OCI-LY1 (cell line): Measurements from ENCODE around the gene CHADL.

Source experiments
- H2AFZ ChIP-seq: fragments of 200-600 bp; sonication (generic), shearing (Covaris generic); 2 replicates; pipeline ENCODE4 v1.6.0; 2014; ENCODE audit warnings: antibody characterized with exemption, mild to moderate bottlenecking, low read length
- H3F3A ChIP-seq: fragments of 200-600 bp; sonication (generic), shearing (Covaris generic); 2 replicates; pipeline ENCODE4 v1.6.0; 2014; ENCODE audit warnings: mild to moderate bottlenecking, antibody characterized with exemption, low read length, moderate library complexity; ENCODE audit not compliant: insufficient read depth
- H3K27ac ChIP-seq: fragments of 200-600 bp; sonication (generic); 2 replicates; pipeline ENCODE4 v1.5.1; 2014; ENCODE audit warnings: low read length, mixed run types, mild to moderate bottlenecking, low read depth; ENCODE audit not compliant: poor library complexity, severe bottlenecking
- H3K27me3 ChIP-seq: fragments of 200-600 bp; sonication (generic); 2 replicates; pipeline ENCODE4 v1.6.0; 2014; ENCODE audit warnings: antibody characterized with exemption, mild to moderate bottlenecking, low read length, moderate library complexity; ENCODE audit not compliant: insufficient read depth
- H3K36me3 ChIP-seq: fragments of 200-600 bp; sonication (generic); 2 replicates; pipeline ENCODE4 v1.6.1; 2014; ENCODE audit warnings: mild to moderate bottlenecking, antibody characterized with exemption, low read length, moderate library complexity, mixed read lengths; ENCODE audit not compliant: insufficient read depth
- H3K4me1 ChIP-seq: fragments of 200-600 bp; sonication (generic); 2 replicates; pipeline ENCODE4 v1.5.1; 2014; ENCODE audit warnings: mild to moderate bottlenecking, low read length, moderate library complexity; ENCODE audit not compliant: insufficient read depth, severe bottlenecking
- H3K4me2 ChIP-seq: fragments of 200-600 bp; sonication (generic), shearing (Covaris generic); 2 replicates; pipeline ENCODE4 v1.6.1; 2014; ENCODE audit warnings: low read length
- H3K4me3 ChIP-seq: fragments of 200-600 bp; sonication (generic); 2 replicates; pipeline ENCODE4 v1.5.1; 2014; ENCODE audit warnings: low read length, low read depth, mild to moderate bottlenecking, mixed read lengths; ENCODE audit not compliant: poor library complexity, severe bottlenecking
- H3K79me2 ChIP-seq: fragments of 200-600 bp; shearing (Covaris generic); 2 replicates; pipeline ENCODE4 v1.6.1; 2016; ENCODE audit warnings: mixed run types, low read length, mixed read lengths; ENCODE audit not compliant: insufficient read depth
- H3K9ac ChIP-seq: fragments of 200-600 bp; sonication (generic), shearing (Covaris generic); 2 replicates; pipeline ENCODE4 v1.6.1; 2014; ENCODE audit warnings: mild to moderate bottlenecking, low read length, mixed read lengths
- H3K9me2 ChIP-seq: fragments of 200-600 bp; sonication (generic), shearing (Covaris generic); 2 replicates; pipeline ENCODE4 v1.6.1; 2014; ENCODE audit warnings: low read depth, mild to moderate bottlenecking, low read length, mixed read lengths
- H3K9me3 ChIP-seq: fragments of 200-600 bp; shearing (Covaris generic); 2 replicates; pipeline ENCODE4 v1.6.1; 2014; ENCODE audit warnings: low read length, mixed read lengths
- H4K20me1 ChIP-seq: fragments of 200-600 bp; sonication (generic), shearing (Covaris generic); 2 replicates; pipeline ENCODE4 v1.6.0; 2016; ENCODE audit warnings: mild to moderate bottlenecking, low read length; ENCODE audit not compliant: insufficient read depth
- EZH2 ChIP-seq: fragments of 200-600 bp; sonication (generic), shearing (Covaris generic); IDR thresholded peaks from 2 replicates; pipeline ENCODE4 v1.8.0; 2017; ENCODE audit warnings: borderline replicate concordance, mixed run types, mild to moderate bottlenecking, antibody characterized with exemption, low read length, moderate library complexity, mixed read lengths
- TF ChIP-seq, protein P1 (sequence below): fragments of 200-600 bp; sonication (generic), shearing (Covaris generic); IDR thresholded peaks from 2 replicates; pipeline ENCODE4 v1.5.1; 2017; ENCODE audit warnings: mild to moderate bottlenecking, antibody characterized with exemption, low read length, moderate library complexity, mixed read lengths

The CHADL gene

DNA sequence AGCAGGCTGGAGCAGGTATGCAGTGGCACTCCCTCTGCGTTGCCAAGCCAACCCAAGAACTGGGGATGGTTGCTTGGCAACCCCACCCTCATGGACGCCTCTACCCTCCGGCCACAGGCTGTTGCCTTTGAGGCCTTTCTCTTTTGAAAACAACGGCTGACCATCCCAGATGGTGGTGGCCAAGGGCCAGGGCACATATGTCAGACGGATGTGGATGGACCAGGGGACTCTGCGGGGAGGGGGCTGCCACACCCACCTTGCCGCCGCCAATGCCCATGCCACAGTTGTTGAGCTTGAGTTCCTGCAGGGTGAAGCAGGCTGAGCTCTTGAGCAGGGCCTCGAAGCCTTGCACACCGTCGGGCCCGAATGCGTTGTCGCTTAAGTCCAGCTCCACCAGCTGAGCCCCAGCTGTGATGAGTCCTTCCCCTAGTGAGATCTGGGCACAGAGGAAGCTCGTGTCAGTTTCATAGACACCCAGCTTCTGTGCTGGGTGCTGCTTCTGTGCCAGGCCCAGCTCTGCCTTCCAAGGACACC lies 23.7 kb upstream of the CHADL start:
- Histone ChIP-seq H3K4me3 (no peak overlapping the region), H3K36me3 (peaks cover 96% of the 10 kb centered on the region), H3K27ac (no peak overlapping the region), H3K9ac (no peak overlapping the region), H3K4me1 (no peaks in the 10 kb centered on the region), H3K27me3 (no peaks in the 10 kb centered on the region), H3K4me2 (no peak overlapping the region), H4K20me1 (no peaks in the 10 kb centered on the region), H3K79me2 (no peaks in the 10 kb centered on the region), H3K9me3 (no peaks in the 10 kb centered on the region), H3F3A (no peaks in the 10 kb centered on the region), H2AFZ (no peak overlapping the region), H3K9me2 (no peaks in the 10 kb centered on the region)
- TF ChIP-seq, protein P1, sequence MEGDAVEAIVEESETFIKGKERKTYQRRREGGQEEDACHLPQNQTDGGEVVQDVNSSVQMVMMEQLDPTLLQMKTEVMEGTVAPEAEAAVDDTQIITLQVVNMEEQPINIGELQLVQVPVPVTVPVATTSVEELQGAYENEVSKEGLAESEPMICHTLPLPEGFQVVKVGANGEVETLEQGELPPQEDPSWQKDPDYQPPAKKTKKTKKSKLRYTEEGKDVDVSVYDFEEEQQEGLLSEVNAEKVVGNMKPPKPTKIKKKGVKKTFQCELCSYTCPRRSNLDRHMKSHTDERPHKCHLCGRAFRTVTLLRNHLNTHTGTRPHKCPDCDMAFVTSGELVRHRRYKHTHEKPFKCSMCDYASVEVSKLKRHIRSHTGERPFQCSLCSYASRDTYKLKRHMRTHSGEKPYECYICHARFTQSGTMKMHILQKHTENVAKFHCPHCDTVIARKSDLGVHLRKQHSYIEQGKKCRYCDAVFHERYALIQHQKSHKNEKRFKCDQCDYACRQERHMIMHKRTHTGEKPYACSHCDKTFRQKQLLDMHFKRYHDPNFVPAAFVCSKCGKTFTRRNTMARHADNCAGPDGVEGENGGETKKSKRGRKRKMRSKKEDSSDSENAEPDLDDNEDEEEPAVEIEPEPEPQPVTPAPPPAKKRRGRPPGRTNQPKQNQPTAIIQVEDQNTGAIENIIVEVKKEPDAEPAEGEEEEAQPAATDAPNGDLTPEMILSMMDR = no peak
- no peak for TF ChIP-seq EZH2

DNA sequence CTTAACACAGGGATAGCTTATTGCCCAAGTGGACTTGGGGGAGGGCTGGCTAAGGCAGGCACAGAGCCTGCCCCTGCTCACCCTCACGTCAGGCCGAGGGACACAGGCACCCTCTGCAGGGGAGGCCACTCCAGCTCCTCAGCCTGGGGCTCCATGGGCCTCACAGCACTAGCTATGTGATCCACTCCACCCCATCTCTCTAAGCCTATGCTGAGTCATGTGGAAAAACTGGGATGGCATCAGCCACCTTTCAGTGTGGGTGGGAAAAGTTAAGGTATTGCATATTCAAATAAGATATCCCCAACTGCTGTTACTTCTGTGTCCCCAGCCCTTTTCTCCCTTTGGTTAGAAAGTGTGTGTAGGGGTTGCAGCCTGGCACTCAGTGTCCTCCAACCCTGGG lies 23.0 kb upstream of the CHADL start:
- Histone ChIP-seq H3K36me3 (peaks cover 96% of the 10 kb centered on the region), H3K4me3 (no peak overlapping the region), H3K27ac (no peak overlapping the region), H3K9me3 (no peaks in the 10 kb centered on the region), H4K20me1 (no peaks in the 10 kb centered on the region), H3K4me1 (no peaks in the 10 kb centered on the region), H3K4me2 (no peak overlapping the region), H3F3A (no peaks in the 10 kb centered on the region), H3K9me2 (no peaks in the 10 kb centered on the region), H2AFZ (no peak overlapping the region), H3K79me2 (no peaks in the 10 kb centered on the region), H3K9ac (no peak overlapping the region), H3K27me3 (no peaks in the 10 kb centered on the region)
- TF ChIP-seq, protein P1 = no peak
- TF ChIP-seq EZH2 = no peak

DNA sequence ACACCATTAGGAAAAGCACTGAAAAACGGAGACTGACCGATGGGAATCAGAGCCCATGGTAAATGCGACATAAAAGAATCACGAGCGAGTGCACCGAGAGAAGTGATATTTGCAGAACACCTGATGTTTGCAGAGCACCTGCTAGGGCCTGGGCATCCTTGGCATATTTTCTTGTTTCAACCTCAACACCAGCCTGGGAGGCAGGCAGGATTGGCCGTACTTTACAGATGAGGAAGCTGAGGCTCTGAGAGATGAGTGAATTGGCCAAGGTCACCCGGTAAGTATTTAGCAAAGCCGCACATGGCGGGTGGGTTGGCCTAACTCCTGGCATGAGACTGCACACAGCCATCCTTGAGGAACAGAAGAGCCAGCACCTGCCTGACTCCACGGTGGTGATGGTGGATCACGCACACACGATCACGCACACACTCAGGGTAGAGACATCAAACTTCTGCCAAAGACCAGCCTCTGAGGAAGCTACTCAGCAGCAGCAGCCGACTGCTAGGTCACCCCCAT lies 21.6 kb upstream of the CHADL start:
- no peak overlapping the region for H3K27ac ChIP-seq
- no peak overlapping the region for H3K9ac ChIP-seq
- no peaks in the 10 kb centered on the region for H3K79me2 ChIP-seq
- H3K27me3 ChIP-seq = no peaks in the 10 kb centered on the region
- H4K20me1 ChIP-seq = no peaks in the 10 kb centered on the region
- H3K4me1 ChIP-seq = no peaks in the 10 kb centered on the region
- H3K4me2 ChIP-seq = no peak overlapping the region
- peaks cover 96% of the 10 kb centered on the region for H3K36me3 ChIP-seq
- TF ChIP-seq, protein P1 = no peak
- TF ChIP-seq EZH2 = no peak
- H3K4me3 ChIP-seq = no peak overlapping the region
- no peaks in the 10 kb centered on the region for H3K9me2 ChIP-seq
- H3F3A ChIP-seq = no peaks in the 10 kb centered on the region
- no peak overlapping the region for H2AFZ ChIP-seq
- no peaks in the 10 kb centered on the region for H3K9me3 ChIP-seq
